Measurements from ENCODE around the gene PRPF19. TPM values are rescaled to one million over a fixed set of nuclear protein-coding genes. Genes with fewer than 3 reads are reported as not detected.
A peak's percentile ranks its signal among the peaks of the same experiment; 100 is the strongest.

The PRPF19 gene
- total RNA-seq, 2 donors from 2014 or later = 66.7 to 87.5 TPM

DNA sequence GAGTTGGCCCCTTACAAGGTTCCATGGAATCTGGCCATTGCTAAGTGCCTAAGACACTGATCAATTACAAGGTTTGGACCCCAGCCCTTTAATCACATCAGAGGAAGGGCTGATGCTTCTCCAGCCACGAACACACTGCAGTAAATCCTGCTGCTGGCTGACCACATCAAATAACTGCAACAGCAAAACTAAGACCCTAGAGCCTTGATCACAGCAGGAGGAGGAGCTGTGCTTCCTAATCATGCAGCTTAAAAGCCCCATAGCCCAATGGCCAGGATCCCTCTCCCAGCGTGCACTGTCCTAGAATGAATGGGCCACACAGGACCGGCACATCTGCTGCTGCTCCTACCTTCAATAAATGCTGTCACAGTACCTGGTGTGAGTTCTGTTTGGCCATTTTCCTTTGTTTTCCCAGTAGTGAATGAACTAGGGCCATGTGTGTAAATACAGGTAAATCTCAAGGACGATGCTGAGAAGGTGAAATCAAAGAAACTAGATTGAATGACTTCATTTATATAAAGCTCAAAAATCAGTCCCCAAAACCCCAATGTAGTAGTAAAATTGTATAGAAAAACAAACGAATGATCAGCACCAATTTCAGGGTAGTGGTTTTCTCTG lies 26.3 kb downstream of the PRPF19 start:
- Mint-ChIP-seq H3K27ac (no peak overlapping the region), H3K4me3 (no peak overlapping the region), H3K4me1 (peaks cover 6% of the 10 kb centered on the region), H3K36me3 (ENCODE audit: low read depth) (peaks cover 12% of the 10 kb centered on the region), H3K27me3 (no peaks in the 10 kb centered on the region)
- DNase-seq (no peak), ATAC-seq (no peak)
- H3K9me3 ChIP-seq (ENCODE audit: control insufficient read depth, low read length, poor library complexity, severe bottlenecking) = no peaks in the 10 kb centered on the region

- Mint-ChIP-seq H3K4me1 (peaks cover 6% of the 10 kb centered on the region), H3K4me3 (no peak overlapping the region), H3K27ac (no peak overlapping the region), H3K27me3 (no peaks in the 10 kb centered on the region), H3K36me3 (ENCODE audit: low read depth) (peaks cover 12% of the 10 kb centered on the region)
- DNase-seq = no peak
- no peak for ATAC-seq
- H3K9me3 ChIP-seq (ENCODE audit: control insufficient read depth, low read length, poor library complexity, severe bottlenecking) = no peaks in the 10 kb centered on the region
These were observed 27.3 kb downstream of the PRPF19 start for GRCh38 chr11:60879104-60879503.

DNA sequence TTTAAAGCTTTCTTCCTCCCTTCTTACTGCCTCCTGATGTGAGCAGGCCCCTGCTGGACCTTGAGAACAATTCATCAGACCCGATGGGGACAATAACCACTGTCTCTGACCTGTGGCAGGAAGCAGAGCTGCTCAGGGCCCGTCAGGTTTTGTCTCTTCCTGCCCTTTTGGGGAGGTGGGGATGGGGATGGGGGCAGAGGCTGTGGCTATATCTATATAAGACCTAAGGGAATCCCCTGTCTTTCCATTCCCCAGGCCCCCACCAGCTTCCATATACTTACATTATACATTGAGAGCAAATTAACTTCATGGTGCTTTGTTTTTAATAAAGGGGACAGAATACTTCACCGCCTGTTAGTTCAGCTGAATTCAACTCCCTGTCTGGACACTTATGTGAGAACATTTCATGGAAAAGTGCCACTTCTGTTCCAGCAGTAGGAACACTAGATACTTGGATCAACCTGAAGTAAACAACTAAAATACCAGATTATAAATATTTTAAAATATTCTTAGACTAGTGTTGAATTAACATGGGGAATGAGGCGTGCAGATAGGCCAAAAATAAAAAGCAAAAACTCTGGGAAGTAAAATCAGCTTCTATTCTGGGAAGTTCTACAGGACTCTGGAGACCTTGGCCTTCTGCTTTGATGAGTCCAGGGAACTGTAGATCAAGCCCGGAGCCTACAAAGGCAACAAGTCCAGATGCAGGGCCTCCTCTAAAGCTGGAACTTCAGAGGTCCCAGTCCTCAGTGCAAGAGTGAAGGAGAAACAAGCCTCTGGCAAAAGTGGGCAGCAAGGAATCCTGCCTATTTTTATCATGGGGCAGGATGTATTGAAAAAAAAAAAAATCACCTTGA lies 27.9 kb downstream of the PRPF19 start:
- peaks cover 4% of the 10 kb centered on the region for H3K4me1 Mint-ChIP-seq
- no peak overlapping the region for H3K27ac Mint-ChIP-seq
- peaks cover 10% of the 10 kb centered on the region for H3K36me3 Mint-ChIP-seq (ENCODE audit: low read depth)

GRCh38 chr11:60876168-60876485 lies 30.3 kb downstream of the PRPF19 start:
- ATAC-seq (no peak), DNase-seq (no peak)
- no peaks in the 10 kb centered on the region for H3K27me3 Mint-ChIP-seq
- peaks cover 2% of the 10 kb centered on the region for H3K36me3 Mint-ChIP-seq (ENCODE audit: low read depth)
- peaks cover 3% of the 10 kb centered on the region for H3K4me1 Mint-ChIP-seq
- peak overlapping the region; percentile 21 for H3K27ac Mint-ChIP-seq
- H3K9me3 ChIP-seq (ENCODE audit: control insufficient read depth, low read length, poor library complexity, severe bottlenecking) = no peaks in the 10 kb centered on the region
- H3K4me3 Mint-ChIP-seq = no peak overlapping the region

More for the DNA sequence above, 27.9 kb downstream of the PRPF19 start:
- ATAC-seq = no peak
- Mint-ChIP-seq H3K4me3 (no peak overlapping the region), H3K27me3 (no peaks in the 10 kb centered on the region)
- no peaks in the 10 kb centered on the region for H3K9me3 ChIP-seq (ENCODE audit: control insufficient read depth, low read length, poor library complexity, severe bottlenecking)
- DNase-seq = no peak

DNA sequence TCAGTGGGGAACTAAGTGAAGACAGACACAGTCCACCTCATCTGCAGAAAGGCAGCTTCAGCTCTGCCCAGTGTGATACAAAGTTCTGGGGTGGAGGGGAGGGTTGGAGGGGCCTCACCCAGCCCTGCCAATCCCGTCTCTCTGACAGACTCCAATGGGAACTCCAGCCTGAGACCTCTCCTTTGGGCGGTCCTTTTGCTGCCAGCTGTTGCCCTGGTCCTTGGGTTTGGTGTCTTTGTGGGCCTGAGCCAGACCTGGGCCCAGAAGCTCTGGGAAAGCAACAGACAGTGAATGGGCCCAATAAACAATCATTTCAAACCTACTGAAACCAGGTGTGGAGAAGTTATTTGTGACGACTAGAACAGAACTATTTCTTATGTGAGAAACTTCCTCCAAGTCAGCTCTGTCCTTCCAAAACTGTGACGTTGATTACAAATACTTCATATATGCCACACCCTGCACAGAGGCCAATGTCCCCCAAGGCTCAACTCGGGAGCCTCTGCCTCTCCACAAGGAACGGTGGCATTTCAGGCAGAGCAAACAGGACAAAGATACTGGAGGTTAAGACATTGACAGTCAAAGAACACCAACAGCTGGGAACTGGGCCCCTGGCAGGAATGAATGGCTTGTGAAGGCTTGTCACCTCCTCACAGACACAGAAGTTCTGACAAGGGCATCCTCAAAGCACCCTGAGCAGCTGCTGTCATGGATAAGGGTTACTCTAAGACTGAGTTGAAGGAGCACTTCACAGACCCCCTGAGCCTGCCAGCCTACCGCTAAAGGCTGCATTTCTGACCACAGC lies 30.8 kb downstream of the PRPF19 start:
- peaks cover 3% of the 10 kb centered on the region for H3K4me1 Mint-ChIP-seq
- no peak overlapping the region for H3K4me3 Mint-ChIP-seq

DNA sequence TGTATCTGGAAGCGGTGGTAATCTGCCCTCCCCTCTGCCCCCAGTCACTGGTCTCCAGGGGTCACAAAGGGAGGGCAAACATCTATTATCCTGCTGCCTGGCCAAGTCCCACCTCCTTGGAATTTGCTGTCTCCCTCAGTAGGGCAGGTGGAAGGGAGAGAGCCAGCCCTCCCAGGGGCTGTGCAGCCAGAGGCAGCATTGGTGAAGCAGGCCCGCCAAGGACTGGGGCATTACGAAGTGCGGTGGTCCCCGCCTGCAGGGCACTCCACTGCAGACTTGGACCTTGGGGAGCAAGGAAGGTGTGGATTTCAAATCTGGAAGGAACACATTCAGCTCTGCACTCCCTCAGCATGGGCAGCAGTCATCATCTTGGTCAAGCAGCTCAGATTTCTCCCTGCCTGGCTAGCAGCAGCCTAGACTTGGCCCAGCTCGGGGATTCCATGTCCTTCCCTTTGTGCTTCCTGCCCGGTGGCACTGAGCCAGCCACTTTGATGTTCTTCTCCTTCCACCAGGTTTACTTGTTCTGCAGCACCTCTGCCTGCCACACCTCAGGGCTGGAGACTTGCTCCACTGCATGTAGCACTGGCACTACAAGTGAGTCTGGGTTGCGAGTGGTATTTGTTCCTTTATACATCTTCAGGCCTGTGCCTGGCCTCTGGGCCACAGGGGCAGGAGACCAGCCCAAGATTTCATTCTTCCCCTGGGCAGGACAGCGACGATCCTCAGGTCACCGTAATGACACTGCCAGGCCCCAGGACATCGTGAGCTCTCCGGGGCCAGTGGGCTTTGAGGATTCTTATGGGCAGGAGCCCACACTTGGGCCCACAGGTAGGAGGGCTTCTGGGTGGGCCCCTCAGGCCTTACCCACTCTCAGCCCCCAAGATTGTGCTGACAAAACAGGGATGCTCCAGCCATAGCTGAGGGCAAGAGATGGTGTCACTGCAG lies 31.7 kb downstream of the PRPF19 start:
- H3K36me3 Mint-ChIP-seq (ENCODE audit: low read depth) = no peaks in the 10 kb centered on the region
- H3K4me1 Mint-ChIP-seq = peaks cover 3% of the 10 kb centered on the region
- no peak overlapping the region for H3K27ac Mint-ChIP-seq
- H3K9me3 ChIP-seq (ENCODE audit: control insufficient read depth, low read length, poor library complexity, severe bottlenecking) = no peaks in the 10 kb centered on the region
- ATAC-seq = no peak
- H3K27me3 Mint-ChIP-seq = peaks cover 2% of the 10 kb centered on the region
- H3K4me3 Mint-ChIP-seq = no peak overlapping the region
- no peak for DNase-seq

More for the DNA sequence above, 30.8 kb downstream of the PRPF19 start:
- H3K36me3 Mint-ChIP-seq (ENCODE audit: low read depth) = no peaks in the 10 kb centered on the region
- H3K27me3 Mint-ChIP-seq = no peaks in the 10 kb centered on the region
- H3K27ac Mint-ChIP-seq = peak overlapping the region; percentile 21
- DNase-seq (no peak), ATAC-seq (no peak)
- H3K9me3 ChIP-seq (ENCODE audit: control insufficient read depth, low read length, poor library complexity, severe bottlenecking) = no peaks in the 10 kb centered on the region

GRCh38 chr11:60873533-60873932 lies 32.9 kb downstream of the PRPF19 start:
- no peak overlapping the region for H3K4me3 Mint-ChIP-seq
- H3K4me1 Mint-ChIP-seq = peaks cover 6% of the 10 kb centered on the region
- H3K36me3 Mint-ChIP-seq (ENCODE audit: low read depth) = no peaks in the 10 kb centered on the region
- peak overlapping the region; percentile 37 for H3K27ac Mint-ChIP-seq
- DNase-seq (no peak), ATAC-seq (no peak)
- H3K9me3 ChIP-seq (ENCODE audit: control insufficient read depth, low read length, poor library complexity, severe bottlenecking) = no peaks in the 10 kb centered on the region
- peaks cover 7% of the 10 kb centered on the region for H3K27me3 Mint-ChIP-seq

GRCh38 chr11:60872961-60873524 lies 33.3 kb downstream of the PRPF19 start:
- no peak overlapping the region for H3K4me3 Mint-ChIP-seq
- no peaks in the 10 kb centered on the region for H3K36me3 Mint-ChIP-seq (ENCODE audit: low read depth)
- H3K4me1 Mint-ChIP-seq = peaks cover 6% of the 10 kb centered on the region
- ATAC-seq = peak; percentile 25
- DNase-seq = no peak
- no peaks in the 10 kb centered on the region for H3K9me3 ChIP-seq (ENCODE audit: control insufficient read depth, low read length, poor library complexity, severe bottlenecking)
- H3K27ac Mint-ChIP-seq = peak overlapping the region; percentile 37
- peaks cover 7% of the 10 kb centered on the region for H3K27me3 Mint-ChIP-seq

DNA sequence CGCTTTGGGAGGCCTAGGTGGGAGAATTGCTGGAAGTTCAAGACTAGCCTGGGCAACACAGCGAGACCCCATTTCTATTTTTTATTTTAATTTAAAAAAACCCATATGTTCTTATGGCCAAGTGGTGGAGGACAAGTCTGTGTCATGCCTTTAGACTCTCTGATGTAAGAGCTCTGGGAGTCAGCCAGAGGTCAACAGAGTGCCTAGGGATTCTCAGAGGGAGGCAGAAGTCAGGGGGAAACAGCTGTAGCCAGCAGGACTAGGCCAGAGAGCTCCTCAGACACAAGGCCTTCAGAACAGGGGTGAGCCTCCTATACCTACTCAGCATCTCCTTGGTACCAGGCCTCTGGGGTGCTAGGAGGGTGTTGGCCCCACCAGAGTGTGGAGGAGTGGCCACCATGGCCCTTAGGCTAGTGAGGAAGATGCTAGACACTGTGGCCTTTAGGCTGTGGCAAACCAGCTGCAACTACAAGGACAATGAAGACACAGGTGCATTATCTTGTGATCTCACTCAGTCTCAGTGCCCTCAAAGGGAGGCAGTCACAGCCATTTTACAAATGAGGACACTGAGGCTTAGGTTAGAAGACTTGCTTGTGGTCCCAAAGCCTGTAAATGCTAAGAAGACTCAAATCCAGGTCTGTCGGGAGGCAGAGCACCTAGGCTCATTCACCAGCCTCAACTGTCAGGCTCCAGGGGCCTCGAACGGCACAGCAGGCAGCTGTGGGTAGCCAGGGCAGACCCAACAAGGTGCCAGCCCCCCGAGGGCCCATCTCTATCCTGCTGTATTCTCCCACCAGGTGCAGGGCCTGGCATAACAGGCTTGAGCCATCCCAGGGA lies 34.0 kb downstream of the PRPF19 start:
- Mint-ChIP-seq H3K4me3 (no peak overlapping the region), H3K36me3 (ENCODE audit: low read depth) (no peaks in the 10 kb centered on the region), H3K27ac (peak overlapping the region; percentile 11), H3K27me3 (peaks cover 7% of the 10 kb centered on the region), H3K4me1 (peaks cover 6% of the 10 kb centered on the region)
- no peak for DNase-seq
- no peaks in the 10 kb centered on the region for H3K9me3 ChIP-seq (ENCODE audit: control insufficient read depth, low read length, poor library complexity, severe bottlenecking)
- ATAC-seq = no peak

- ATAC-seq = no peak
- DNase-seq = no peak
- Mint-ChIP-seq H3K4me3 (no peak overlapping the region), H3K27ac (peak overlapping the region; percentile 11), H3K4me1 (peaks cover 6% of the 10 kb centered on the region), H3K36me3 (ENCODE audit: low read depth) (no peaks in the 10 kb centered on the region), H3K27me3 (peaks cover 7% of the 10 kb centered on the region)
- no peaks in the 10 kb centered on the region for H3K9me3 ChIP-seq (ENCODE audit: control insufficient read depth, low read length, poor library complexity, severe bottlenecking)
These were observed 34.9 kb downstream of the PRPF19 start for GRCh38 chr11:60871378-60872061.

DNA sequence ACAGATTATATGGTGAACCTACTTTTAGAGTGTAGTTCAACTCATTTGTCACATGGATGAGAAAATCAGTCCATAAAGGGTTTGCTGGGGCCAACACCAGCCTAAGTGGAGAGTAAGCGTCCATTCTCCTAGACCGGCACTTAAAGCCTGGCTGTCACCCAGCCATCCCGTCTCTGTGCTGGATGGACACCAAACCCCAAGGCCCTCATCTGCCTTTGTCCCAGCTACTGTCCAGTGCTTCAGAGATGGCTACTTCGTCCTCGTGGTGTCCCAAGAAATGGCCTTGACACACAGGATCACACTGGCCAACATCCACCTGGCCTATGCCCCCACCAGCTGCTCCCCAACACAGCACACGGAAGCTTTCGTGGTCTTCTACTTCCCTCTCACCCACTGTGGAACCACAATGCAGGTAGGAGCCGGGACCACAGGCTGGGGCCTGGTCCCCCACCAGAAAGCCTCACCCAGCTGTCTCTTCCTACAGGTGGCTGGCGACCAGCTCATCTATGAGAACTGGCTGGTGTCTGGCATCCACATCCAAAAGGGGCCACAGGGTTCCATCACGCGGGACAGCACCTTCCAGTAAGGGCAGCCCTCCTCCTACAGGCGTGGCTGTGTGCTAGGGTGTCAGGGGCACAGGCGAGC lies 35.5 kb downstream of the PRPF19 start:
- no peak overlapping the region for H3K4me3 Mint-ChIP-seq
- ATAC-seq = no peak
- H3K36me3 Mint-ChIP-seq (ENCODE audit: low read depth) = no peaks in the 10 kb centered on the region
- DNase-seq = no peak
- no peak overlapping the region for H3K27ac Mint-ChIP-seq
- peaks cover 6% of the 10 kb centered on the region for H3K4me1 Mint-ChIP-seq
- no peaks in the 10 kb centered on the region for H3K9me3 ChIP-seq (ENCODE audit: control insufficient read depth, low read length, poor library complexity, severe bottlenecking)
- peaks cover 7% of the 10 kb centered on the region for H3K27me3 Mint-ChIP-seq

Data from T-helper 17 cell (primary cell).